NT2/D1 (cell line): ENCODE results near the gene TOMM7.
"Not testable (repeated sequence)": the region's sequence is repeated elsewhere in the genome, so short reads cannot be mapped to it uniquely, and the experiment has no call there.

ENCODE experiments used
- DNase-seq: peaks from one replicate; pipeline ENCODE4 v3.0.0-alpha.2; 2011; ENCODE audit warnings: low read depth, low spot score
- H3K27me3 ChIP-seq: 2 replicates; pipeline ENCODE4 v1.6.0; 2011; ENCODE audit warnings: mild to moderate bottlenecking; ENCODE audit not compliant: insufficient read length, insufficient read depth
- H3K36me3 ChIP-seq: 2 replicates; pipeline ENCODE4 v1.6.1; 2011; ENCODE audit warnings: mild to moderate bottlenecking, low read length, mixed read lengths; ENCODE audit not compliant: insufficient read depth, insufficient read length
- H3K4me1 ChIP-seq: 2 replicates; pipeline ENCODE4 v1.5.1; 2011; ENCODE audit not compliant: insufficient read depth, insufficient read length
- H3K4me3 ChIP-seq: 2 replicates; pipeline ENCODE4 v1.5.1; 2011; ENCODE audit warnings: low read depth; ENCODE audit not compliant: insufficient read length
- H3K9ac ChIP-seq: 2 replicates; pipeline ENCODE4 v1.6.0; 2011; ENCODE audit warnings: low read depth; ENCODE audit not compliant: insufficient read length
- H3K9me3 ChIP-seq: 2 replicates; pipeline ENCODE4 v1.5.1; 2011; ENCODE audit warnings: mild to moderate bottlenecking, low read length; ENCODE audit not compliant: insufficient read depth
- SUZ12 ChIP-seq: IDR thresholded peaks from 2 replicates; pipeline ENCODE4 v1.6.1; 2011; ENCODE audit not compliant: insufficient read length, insufficient read depth; ENCODE audit errors: extremely low read depth
- YY1 ChIP-seq: IDR thresholded peaks from 2 replicates; pipeline ENCODE4 v1.6.1; 2011; ENCODE audit not compliant: insufficient read length, insufficient read depth
- ZNF274 ChIP-seq: IDR thresholded peaks from 2 replicates; pipeline ENCODE4 v1.6.1; 2011; ENCODE audit warnings: mild to moderate bottlenecking, low read depth, low read length

Gene TOMM7

GRCh38 chr7:22851145-22851544 lies 28.5 kb upstream of the TOMM7 start:
- Histone ChIP-seq H3K36me3 (peaks cover 18% of the 10 kb centered on the region), H3K9ac (no peak overlapping the region), H3K4me3 (no peak overlapping the region), H3K27me3 (no peaks in the 10 kb centered on the region), H3K9me3 (no peaks in the 10 kb centered on the region), H3K4me1 (peaks cover 4% of the 10 kb centered on the region)
- TF ChIP-seq SUZ12 (no peak), ZNF274 (no peak), YY1 (no peak)
- DNase-seq = no peak

- peaks cover 10% of the 10 kb centered on the region for H3K36me3 ChIP-seq
- not testable (repeated sequence) for H3K9me3 ChIP-seq, H3K9ac ChIP-seq, H3K4me1 ChIP-seq, DNase-seq, H3K27me3 ChIP-seq, H3K4me3 ChIP-seq
Measured at GRCh38 chr7:22850394-22850793, 27.7 kb upstream of the TOMM7 start.

- Histone ChIP-seq H3K27me3 (no peaks in the 10 kb centered on the region), H3K9ac (no peak overlapping the region), H3K36me3 (peaks cover 3% of the 10 kb centered on the region), H3K9me3 (peaks cover 4% of the 10 kb centered on the region; the same call in 1 of the 2 replicates), H3K4me3 (no peak overlapping the region), H3K4me1 (peaks cover 4% of the 10 kb centered on the region)
- DNase-seq = no peak
- no peak for TF ChIP-seq ZNF274
- TF ChIP-seq YY1 = no peak
- no peak for TF ChIP-seq SUZ12
Measured at GRCh38 chr7:22849662-22850061, 27.0 kb upstream of the TOMM7 start.

DNA sequence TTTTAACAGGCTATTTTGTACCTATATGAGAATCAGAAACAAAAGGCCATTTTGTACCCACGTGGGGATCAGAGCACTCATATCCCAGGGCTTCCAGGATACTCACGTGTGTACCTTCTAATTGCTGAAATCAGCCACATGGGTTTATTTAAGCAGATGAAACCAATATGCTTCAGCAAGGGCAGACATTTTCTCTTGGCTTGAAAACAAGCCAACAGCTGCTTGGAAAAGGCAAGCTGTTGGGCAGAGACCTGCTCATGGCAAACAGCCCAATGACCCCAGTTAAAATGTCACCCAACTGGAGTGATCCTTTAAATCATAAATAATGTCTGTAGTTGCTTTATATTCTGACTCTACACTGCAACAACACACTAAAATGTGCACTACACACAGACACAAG lies 26.5 kb upstream of the TOMM7 start:
- Histone ChIP-seq H3K9me3 (peaks cover 4% of the 10 kb centered on the region; the same call in 1 of the 2 replicates), H3K4me3 (no peak overlapping the region), H3K27me3 (no peaks in the 10 kb centered on the region), H3K36me3 (no peaks in the 10 kb centered on the region), H3K4me1 (peaks cover 4% of the 10 kb centered on the region), H3K9ac (no peak overlapping the region)
- TF ChIP-seq ZNF274 = no peak
- TF ChIP-seq YY1 = no peak
- TF ChIP-seq SUZ12 = no peak
- no peak for DNase-seq

- Histone ChIP-seq H3K4me3 (no peak overlapping the region), H3K9me3 (peaks cover 4% of the 10 kb centered on the region; the same call in 1 of the 2 replicates), H3K9ac (no peak overlapping the region), H3K27me3 (no peaks in the 10 kb centered on the region), H3K36me3 (no peaks in the 10 kb centered on the region), H3K4me1 (no peaks in the 10 kb centered on the region)
- TF ChIP-seq SUZ12 (no peak), ZNF274 (no peak), YY1 (no peak)
- no peak for DNase-seq
Measured at GRCh38 chr7:22846961-22847360, 24.3 kb upstream of the TOMM7 start.

- H3K36me3 ChIP-seq = no peaks in the 10 kb centered on the region
- H3K9me3 ChIP-seq = peaks cover 4% of the 10 kb centered on the region; the same call in 1 of the 2 replicates
- H3K4me3 ChIP-seq = no peak overlapping the region
- H3K9ac ChIP-seq = no peak overlapping the region
- no peaks in the 10 kb centered on the region for H3K27me3 ChIP-seq
- DNase-seq = no peak
- no peaks in the 10 kb centered on the region for H3K4me1 ChIP-seq
- TF ChIP-seq ZNF274 (no peak), SUZ12 (no peak), YY1 (no peak)
Measured at GRCh38 chr7:22845221-22845834, 22.7 kb upstream of the TOMM7 start.

DNA sequence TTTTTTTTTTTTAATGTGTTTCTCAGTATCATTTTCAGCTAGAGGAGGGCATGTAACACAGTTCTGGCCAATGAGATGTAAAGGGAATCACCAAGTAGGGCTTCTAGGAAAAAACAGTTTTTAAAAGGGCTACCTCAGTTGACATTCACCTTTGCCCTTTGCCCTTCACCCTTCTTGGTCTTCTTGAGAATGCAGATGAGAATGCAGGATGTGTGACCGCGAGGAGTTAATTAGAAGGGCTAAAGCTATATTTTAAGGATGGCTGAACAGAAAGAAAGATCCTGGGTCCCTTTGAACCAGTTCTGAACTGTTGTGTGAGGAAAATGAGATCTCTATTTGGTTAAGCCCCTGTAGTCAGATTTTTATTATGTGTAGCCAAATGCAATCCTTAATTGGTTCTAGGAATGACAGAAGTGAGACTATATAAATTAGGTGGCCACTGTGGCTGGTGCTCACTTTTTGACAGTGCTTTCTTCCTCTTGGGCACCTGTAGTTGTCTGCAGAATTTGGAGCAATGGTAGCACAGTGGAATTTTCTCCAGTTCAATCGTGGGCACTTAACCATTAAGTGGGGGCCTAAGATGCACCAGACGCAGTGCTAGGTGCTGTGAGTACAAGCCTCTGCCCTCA lies 21.1 kb upstream of the TOMM7 start:
- no peak overlapping the region for H3K9ac ChIP-seq
- no peak overlapping the region for H3K4me3 ChIP-seq
- TF ChIP-seq SUZ12 = no peak
- no peak for TF ChIP-seq YY1
- no peak for TF ChIP-seq ZNF274
- no peaks in the 10 kb centered on the region for H3K4me1 ChIP-seq
- no peak for DNase-seq
- H3K36me3 ChIP-seq = no peaks in the 10 kb centered on the region
- peaks cover 4% of the 10 kb centered on the region; the same call in 1 of the 2 replicates for H3K9me3 ChIP-seq
- no peaks in the 10 kb centered on the region for H3K27me3 ChIP-seq

GRCh38 chr7:22842973-22843372 lies 20.3 kb upstream of the TOMM7 start:
- TF ChIP-seq YY1 (no peak), SUZ12 (no peak), ZNF274 (no peak)
- Histone ChIP-seq H3K27me3 (no peaks in the 10 kb centered on the region), H3K36me3 (no peaks in the 10 kb centered on the region), H3K4me1 (no peaks in the 10 kb centered on the region), H3K4me3 (no peak overlapping the region), H3K9me3 (peaks cover 4% of the 10 kb centered on the region; the same call in 1 of the 2 replicates), H3K9ac (no peak overlapping the region)
- DNase-seq = no peak
